K562 (cell line): ENCODE results near the gene PRELID2. TPM values are rescaled to one million over a fixed set of nuclear protein-coding genes. Genes with fewer than 3 reads are reported as not detected.
A peak's percentile ranks its signal among the peaks of the same experiment; 100 is the strongest.

Experiments
- CBX3 ChIP-seq, 2 experiments: IDR thresholded peaks; 1 replicate in 1 of 2; 2 replicates in 1 of 2; pipeline ENCODE4 v1.6.1; 2012; ENCODE audit warnings: inconsistent platforms in 2 of 2, low read length in 2 of 2, borderline replicate concordance in 1 of 2, control low read depth in 1 of 2
- CBX8 ChIP-seq: fragments of 200-600 bp; sonication (generic); IDR thresholded peaks from 2 replicates; pipeline ENCODE4 v1.6.1; 2012; ENCODE audit warnings: borderline replicate concordance, mixed run types, low read depth, mild to moderate bottlenecking, moderate library complexity, mixed read lengths, low read length, control low read depth, inconsistent platforms; ENCODE audit not compliant: poor library complexity, severe bottlenecking; ENCODE audit errors: extremely low read depth
- CTBP1 ChIP-seq: fragments of 450-650 bp; IDR thresholded peaks from 2 replicates; pipeline ENCODE4 v1.6.1; 2016; ENCODE audit warnings: borderline replicate concordance
- ESRRA ChIP-seq: fragments of 450-650 bp; IDR thresholded peaks from 2 replicates; pipeline ENCODE4 v1.6.1; 2014; ENCODE audit warnings: low read depth, mild to moderate bottlenecking, moderate library complexity, borderline replicate concordance
- HLTF ChIP-seq: fragments of 450-650 bp; IDR thresholded peaks from 2 replicates; pipeline ENCODE4 v1.6.1; 2016
- MYNN ChIP-seq, 2 experiments: sonication (generic); formaldehyde crosslinking in 1 of 2; IDR thresholded peaks; 2 replicates each; pipeline versions ENCODE4 v1.5.0 to v1.6.1; 2016 to 2020; ENCODE audit warnings: antibody characterized with exemption in 1 of 2, missing genetic modification reagents in 1 of 2
- NCOA1 ChIP-seq: fragments of 450-650 bp; IDR thresholded peaks from 2 replicates; pipeline ENCODE4 v1.6.1; 2016; ENCODE audit warnings: low read depth
- NFIC ChIP-seq: fragments of 450-650 bp; IDR thresholded peaks from 2 replicates; pipeline ENCODE4 v1.6.1; 2017; ENCODE audit warnings: mild to moderate bottlenecking, inconsistent platforms
- NR1H2 ChIP-seq: sonication (generic); formaldehyde crosslinking; IDR thresholded peaks from 2 replicates; pipeline ENCODE4 v1.4.0; 2020; ENCODE audit warnings: mild to moderate bottlenecking, missing genetic modification reagents
- NR2C1 ChIP-seq, 2 experiments: fragments of 450-650 bp; IDR thresholded peaks; 2 replicates each; pipeline ENCODE4 v1.6.1; 2017; ENCODE audit warnings: mild to moderate bottlenecking in 2 of 2, antibody characterized with exemption in 1 of 2, inconsistent platforms in 1 of 2, missing compliant biosample characterization in 1 of 2, missing genetic modification characterization in 1 of 2
- PTRF ChIP-seq: fragments of 450-650 bp; IDR thresholded peaks from 2 replicates; pipeline ENCODE4 v1.6.1; 2016; ENCODE audit warnings: mild to moderate bottlenecking, missing genetic modification characterization, missing compliant biosample characterization
- STAG1 ChIP-seq: sonication (generic); formaldehyde crosslinking; IDR thresholded peaks from 2 replicates; pipeline ENCODE4 v1.5.0; 2020; ENCODE audit warnings: missing genetic modification reagents, borderline replicate concordance
- TAF15 ChIP-seq: fragments of 200-400 bp; formaldehyde crosslinking; IDR thresholded peaks from 2 replicates; pipeline ENCODE4 v1.6.1; 2017; ENCODE audit warnings: mild to moderate bottlenecking, low read depth, low read length, moderate library complexity
- TAF7 ChIP-seq: fragments of 450-650 bp; IDR thresholded peaks from 2 replicates; pipeline ENCODE4 v1.6.1; 2016; ENCODE audit warnings: missing genetic modification characterization, missing compliant biosample characterization
- ZNF133 ChIP-seq: fragments of 250-450 bp; sonication (Bioruptor Pico); IDR thresholded peaks from 2 replicates; pipeline ENCODE4 v1.4.0; 2020; ENCODE audit warnings: mild to moderate bottlenecking
- ZNF583 ChIP-seq: fragments of 250-450 bp; sonication (Bioruptor Pico); IDR thresholded peaks from 2 replicates; pipeline ENCODE4 v1.4.0; 2020
- ZNF695 ChIP-seq: fragments of 450-650 bp; formaldehyde crosslinking; IDR thresholded peaks from 2 replicates; pipeline ENCODE4 v1.4.0; 2020; ENCODE audit warnings: mild to moderate bottlenecking, moderate library complexity
- ZNF764 ChIP-seq: fragments of 250-450 bp; sonication (Bioruptor Pico); IDR thresholded peaks from 2 replicates; pipeline ENCODE4 v1.4.0; 2020; ENCODE audit warnings: low read depth, mild to moderate bottlenecking, moderate library complexity
- ZZZ3 ChIP-seq: fragments of 450-650 bp; IDR thresholded peaks from 2 replicates; pipeline ENCODE4 v1.6.1; 2016; ENCODE audit warnings: antibody characterized with exemption, mild to moderate bottlenecking, moderate library complexity
- polyA plus RNA-seq, 8 experiments: library from polyadenylated mRNA; depleted of rRNA in 4 of 8; stranded (reverse) in 5 of 8; unstranded in 3 of 8; fragments of >200 nt; fragmentation: Nextera tagmentation in 2 of 8; fragmentation: Illumina TruSeq in 1 of 8; extraction: Ambion mirVana in 2 of 8; extraction: Trizol in 1 of 8; gene quantifications; 2 replicates each; pipeline versions ENCODE4 v1.2.1 to v1.2.3, GENCODE V29; 2011 to 2014; ENCODE audit warnings: inconsistent platforms in 1 of 8, missing spikeins in 1 of 8
- total RNA-seq, 7 experiments: library from RNA; depleted of rRNA in 6 of 7; stranded (reverse); fragments of >200 nt in 6 of 7; fragmentation: Illumina TruSeq in 2 of 7; extraction: Trizol in 2 of 7; gene quantifications; 2 replicates each; pipeline versions ENCODE4 v1.2.1 to v1.2.3, GENCODE V29; 2011 to 2021; ENCODE audit warnings: low replicate concordance in 1 of 7
- TF ChIP-seq, protein P1 (sequence below): fragments of 250-450 bp; sonication (Bioruptor Pico); IDR thresholded peaks from 2 replicates; pipeline ENCODE4 v1.5.0; 2021; ENCODE audit warnings: mild to moderate bottlenecking, borderline replicate concordance
- TF ChIP-seq, protein P2 (sequence below): fragments of 250-450 bp; sonication (Bioruptor Pico); IDR thresholded peaks from 2 replicates; pipeline ENCODE4 v1.5.0; 2021; ENCODE audit warnings: mild to moderate bottlenecking, moderate library complexity
- TF ChIP-seq, protein P3 (sequence below): fragments of 450-650 bp; formaldehyde crosslinking; IDR thresholded peaks from 2 replicates; pipeline ENCODE4 v1.4.0; 2022; ENCODE audit warnings: mild to moderate bottlenecking, moderate library complexity

PRELID2 gene
- total and polyA plus RNA-seq, 9 of the 15 experiments (the other 6 are each of a cell fraction or from before 2014, with no cell fraction given) = 6.4 to 68.2 (median 28.8) TPM

DNA sequence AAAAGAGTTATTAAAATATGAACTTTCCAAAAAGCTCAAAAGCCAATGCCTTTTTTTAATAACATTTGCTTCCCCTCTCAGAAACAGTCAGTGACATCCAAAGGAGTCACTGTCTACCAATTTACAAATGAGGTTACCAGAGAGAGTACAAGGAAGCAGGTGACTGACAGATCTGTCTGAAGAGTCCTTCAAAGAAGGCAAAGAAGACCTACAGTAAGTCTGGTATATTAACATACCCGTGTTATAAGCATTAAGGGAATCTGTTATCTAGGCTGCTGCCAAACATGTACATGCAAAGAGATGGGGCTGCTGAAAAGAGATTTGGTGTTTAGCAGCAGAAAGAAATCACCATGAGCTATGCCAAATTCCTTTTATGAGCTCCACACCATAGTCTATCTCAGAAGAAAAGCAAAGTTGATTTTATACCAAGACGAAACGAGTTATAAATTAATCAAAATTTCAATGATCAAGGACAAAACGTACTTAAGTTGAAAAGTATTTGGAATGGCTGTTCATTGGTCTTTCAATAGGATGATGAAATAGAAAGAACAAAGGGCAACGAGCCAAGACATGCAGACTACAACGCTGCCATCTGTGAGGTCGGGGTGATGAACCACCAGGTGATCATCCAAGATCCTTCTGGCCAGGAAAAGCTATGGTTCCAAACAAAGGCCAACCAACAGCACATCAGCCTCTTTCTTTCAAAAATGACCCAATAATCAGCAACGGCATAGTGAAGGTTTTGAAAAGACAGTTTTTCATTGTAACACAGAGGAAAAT is 8.1 kb downstream of the PRELID2 start (continued):
- no peak for TF ChIP-seq PTRF
- TF ChIP-seq ZZZ3 = no peak
- TF ChIP-seq TAF15 = no peak
- peak; percentile 53; the same call in 1 of the 2 replicates for TF ChIP-seq CTBP1
- TF ChIP-seq NCOA1 = no peak
- TF ChIP-seq, protein P1, sequence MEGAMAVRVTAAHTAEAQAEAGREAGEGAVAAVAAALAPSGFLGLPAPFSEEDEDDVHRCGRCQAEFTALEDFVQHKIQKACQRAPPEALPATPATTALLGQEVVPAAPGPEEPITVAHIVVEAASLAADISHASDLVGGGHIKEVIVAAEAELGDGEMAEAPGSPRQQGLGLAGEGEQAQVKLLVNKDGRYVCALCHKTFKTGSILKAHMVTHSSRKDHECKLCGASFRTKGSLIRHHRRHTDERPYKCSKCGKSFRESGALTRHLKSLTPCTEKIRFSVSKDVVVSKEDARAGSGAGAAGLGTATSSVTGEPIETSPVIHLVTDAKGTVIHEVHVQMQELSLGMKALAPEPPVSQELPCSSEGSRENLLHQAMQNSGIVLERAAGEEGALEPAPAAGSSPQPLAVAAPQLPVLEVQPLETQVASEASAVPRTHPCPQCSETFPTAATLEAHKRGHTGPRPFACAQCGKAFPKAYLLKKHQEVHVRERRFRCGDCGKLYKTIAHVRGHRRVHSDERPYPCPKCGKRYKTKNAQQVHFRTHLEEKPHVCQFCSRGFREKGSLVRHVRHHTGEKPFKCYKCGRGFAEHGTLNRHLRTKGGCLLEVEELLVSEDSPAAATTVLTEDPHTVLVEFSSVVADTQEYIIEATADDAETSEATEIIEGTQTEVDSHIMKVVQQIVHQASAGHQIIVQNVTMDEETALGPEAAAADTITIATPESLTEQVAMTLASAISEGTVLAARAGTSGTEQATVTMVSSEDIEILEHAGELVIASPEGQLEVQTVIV (CRISPR knock-in tag) = no peak
- TF ChIP-seq NFIC = peak; percentile 84
- no peak for TF ChIP-seq HLTF
- TF ChIP-seq NR1H2 = no peak
- TF ChIP-seq ZNF133 (CRISPR knock-in tag) = no peak
- TF ChIP-seq TAF7 = no peak
- TF ChIP-seq NR2C1 (IDR thresholded peaks at IDR 0.05) = no peak
- TF ChIP-seq NR2C1 (tag; IDR thresholded peaks at IDR 0.05) = no peak
- TF ChIP-seq, protein P2, sequence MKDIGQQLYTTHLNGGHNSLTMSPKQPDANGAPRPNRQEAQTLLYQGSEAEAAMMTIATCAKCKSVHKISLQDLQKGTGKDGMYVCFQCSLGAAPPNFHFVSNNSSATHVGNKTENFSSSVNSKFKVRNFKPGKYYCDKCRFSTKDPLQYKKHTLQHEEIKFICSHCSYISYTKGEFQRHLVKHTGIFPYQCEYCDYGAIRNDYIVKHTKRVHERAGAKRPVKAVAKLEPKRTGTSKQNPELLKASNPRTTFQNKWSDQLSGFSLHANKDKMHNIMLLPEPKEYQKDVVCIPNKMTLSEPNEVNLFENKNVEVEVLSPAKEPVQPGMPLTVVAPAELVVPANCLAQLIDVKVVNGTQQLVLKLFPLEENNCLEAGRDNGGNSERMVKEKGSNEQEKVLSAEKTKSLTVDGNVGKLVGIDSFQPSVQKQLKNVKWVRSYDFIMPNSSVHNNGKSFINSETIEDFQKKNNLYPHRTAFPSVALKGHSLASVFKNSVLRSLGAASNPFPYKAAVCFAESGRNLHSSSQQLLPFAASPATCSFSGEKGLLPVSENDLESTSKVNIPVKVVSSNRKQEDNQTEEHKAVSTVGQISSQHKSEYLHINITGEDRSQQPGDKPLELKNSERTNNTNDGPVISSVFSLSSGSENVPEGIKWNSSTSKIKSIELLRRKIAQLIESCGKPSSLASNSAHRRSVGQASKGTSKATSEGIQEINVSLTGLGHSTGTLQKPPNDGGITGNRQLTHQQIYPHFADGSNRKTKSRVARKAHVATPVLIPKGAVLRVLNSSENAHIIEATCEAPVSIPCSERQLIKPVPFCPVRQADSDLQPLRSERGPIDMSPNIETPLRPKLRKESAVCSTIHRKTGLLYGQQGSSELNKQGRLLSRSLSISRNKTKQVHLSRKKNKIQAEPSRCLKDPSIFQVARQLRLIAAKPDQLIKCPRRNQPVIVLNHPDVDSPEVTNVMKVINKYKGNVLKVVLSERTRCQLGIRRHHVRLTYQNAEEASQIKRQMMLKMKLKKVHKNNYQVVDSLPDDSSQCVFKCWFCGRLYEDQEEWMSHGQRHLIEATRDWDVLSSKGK (CRISPR knock-in tag) = no peak
- TF ChIP-seq ZNF764 = no peak
- no peak for TF ChIP-seq ZNF695 (CRISPR knock-in tag)
- TF ChIP-seq, protein P3, sequence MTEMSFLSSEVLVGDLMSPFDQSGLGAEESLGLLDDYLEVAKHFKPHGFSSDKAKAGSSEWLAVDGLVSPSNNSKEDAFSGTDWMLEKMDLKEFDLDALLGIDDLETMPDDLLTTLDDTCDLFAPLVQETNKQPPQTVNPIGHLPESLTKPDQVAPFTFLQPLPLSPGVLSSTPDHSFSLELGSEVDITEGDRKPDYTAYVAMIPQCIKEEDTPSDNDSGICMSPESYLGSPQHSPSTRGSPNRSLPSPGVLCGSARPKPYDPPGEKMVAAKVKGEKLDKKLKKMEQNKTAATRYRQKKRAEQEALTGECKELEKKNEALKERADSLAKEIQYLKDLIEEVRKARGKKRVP (CRISPR knock-in tag) = peak; percentile 64; the same call in 1 of the 2 replicates
- 0 out of 3 replicates have a peak, but pooled peaks of 1 of the 2 experiments have one; percentile 9 for TF ChIP-seq CBX3 (IDR thresholded peaks at IDR 0.05; ENCODE audit: borderline replicate concordance in 1 of 2, low read length in 2 of 2)
- TF ChIP-seq STAG1 (CRISPR knock-in tag) = no peak
- no peak for TF ChIP-seq ESRRA
- no peak for TF ChIP-seq ZNF583 (CRISPR knock-in tag)
- TF ChIP-seq MYNN (IDR thresholded peaks at IDR 0.05) = no peak
- no peak for TF ChIP-seq MYNN (CRISPR knock-in tag; IDR thresholded peaks at IDR 0.05)
- no peak for TF ChIP-seq CBX8
